Measurements from ENCODE around the gene NCKAP1.

The NCKAP1 gene

GRCh38 chr2:182949052-182949451, 89.2 kb downstream of the NCKAP1 start:
- no peak overlapping the region for H3K4ac ChIP-seq (ENCODE audit: low read depth, low read length)
- H3K9me3 ChIP-seq (ENCODE audit: insufficient read depth, low read depth, low read length), result no peaks in the 10 kb centered on the region
- H2BK12ac ChIP-seq (ENCODE audit: low read length), result no peak overlapping the region
- no peaks in the 10 kb centered on the region for H3K79me2 ChIP-seq (ENCODE audit: control insufficient read depth, insufficient read depth, low read length, poor library complexity)
- H3K9ac ChIP-seq (ENCODE audit: low read length), result no peak overlapping the region
- H4K91ac ChIP-seq (ENCODE audit: low read depth, low read length), result no peak overlapping the region
- no peak overlapping the region for H3K18ac ChIP-seq (ENCODE audit: low read length)
- no peaks in the 10 kb centered on the region for H3K79me1 ChIP-seq (ENCODE audit: low read length)
- H2BK120ac ChIP-seq (ENCODE audit: insufficient read depth, low read length, poor library complexity), result no peak overlapping the region
- no peak overlapping the region for H2AK5ac ChIP-seq (ENCODE audit: low read length)
- H4K12ac ChIP-seq (ENCODE audit: low read depth, low read length), result no peak overlapping the region
- no peak overlapping the region for H3K4me2 ChIP-seq (ENCODE audit: low read length)
- H3K27ac ChIP-seq (ENCODE audit: low read depth, low read length), result no peak overlapping the region
- H2AFZ ChIP-seq (ENCODE audit: insufficient read depth, low read length, poor library complexity), result no peak overlapping the region
- no peak overlapping the region for H2BK5ac ChIP-seq (ENCODE audit: low read depth, low read length, poor library complexity)
- H3K36me3 ChIP-seq (ENCODE audit: control insufficient read depth in 1 of 2, insufficient read depth in 2 of 2, low read length in 2 of 2), result peaks cover 10 to 17% of the 10 kb centered on the region in 2 experiments
- H3K23ac ChIP-seq (ENCODE audit: low read length), result no peak overlapping the region
- WGBS (ENCODE audit: extremely low coverage, insufficient coverage, insufficient read length), result no CpG with 5 or more reads among the region's 4 CpGs
- H3K27me3 ChIP-seq (ENCODE audit: insufficient read depth, low read length), result no peaks in the 10 kb centered on the region
- no peak overlapping the region for H3K14ac ChIP-seq (ENCODE audit: low read length)
- no peak overlapping the region for H3K4me3 ChIP-seq (ENCODE audit: low read depth, low read length)
- H3K4me1 ChIP-seq (ENCODE audit: control insufficient read depth in 1 of 2, insufficient read depth in 2 of 2, low read length in 2 of 2), result no peaks in the 10 kb centered on the region
- DNase-seq, result no peak
- H4K8ac ChIP-seq (ENCODE audit: low read depth, low read length), result no peak overlapping the region

GRCh38 chr2:182946958-182947369, 91.3 kb downstream of the NCKAP1 start:
- H3K27ac ChIP-seq (ENCODE audit: low read depth, low read length), result no peak overlapping the region
- no peak overlapping the region for H2AFZ ChIP-seq (ENCODE audit: insufficient read depth, low read length, poor library complexity)
- no peak for DNase-seq
- no peak overlapping the region for H4K12ac ChIP-seq (ENCODE audit: low read depth, low read length)
- H3K4me3 ChIP-seq (ENCODE audit: low read depth, low read length), result no peak overlapping the region
- H3K79me1 ChIP-seq (ENCODE audit: low read length), result no peaks in the 10 kb centered on the region
- peaks cover 7 to 13% of the 10 kb centered on the region in 2 experiments for H3K36me3 ChIP-seq (ENCODE audit: control insufficient read depth in 1 of 2, insufficient read depth in 2 of 2, low read length in 2 of 2)
- H3K4ac ChIP-seq (ENCODE audit: low read depth, low read length), result no peak overlapping the region
- no peak overlapping the region for H4K8ac ChIP-seq (ENCODE audit: low read depth, low read length)
- no peak overlapping the region for H2BK12ac ChIP-seq (ENCODE audit: low read length)
- H3K4me1 ChIP-seq (ENCODE audit: control insufficient read depth in 1 of 2, insufficient read depth in 2 of 2, low read length in 2 of 2), result no peaks in the 10 kb centered on the region
- H3K9me3 ChIP-seq (ENCODE audit: insufficient read depth, low read depth, low read length), result no peaks in the 10 kb centered on the region
- H3K18ac ChIP-seq (ENCODE audit: low read length), result no peak overlapping the region
- H3K14ac ChIP-seq (ENCODE audit: low read length), result no peak overlapping the region
- H3K23ac ChIP-seq (ENCODE audit: low read length), result no peak overlapping the region
- no peaks in the 10 kb centered on the region for H3K27me3 ChIP-seq (ENCODE audit: insufficient read depth, low read length)
- no peak overlapping the region for H2BK120ac ChIP-seq (ENCODE audit: insufficient read depth, low read length, poor library complexity)
- no peak overlapping the region for H3K9ac ChIP-seq (ENCODE audit: low read length)
- no peak overlapping the region for H4K91ac ChIP-seq (ENCODE audit: low read depth, low read length)
- H3K79me2 ChIP-seq (ENCODE audit: control insufficient read depth, insufficient read depth, low read length, poor library complexity), result no peaks in the 10 kb centered on the region
- H2BK5ac ChIP-seq (ENCODE audit: low read depth, low read length, poor library complexity), result no peak overlapping the region
- no CpG with 5 or more reads among the region's 1 CpG for WGBS (ENCODE audit: extremely low coverage, insufficient coverage, insufficient read length)
- H2AK5ac ChIP-seq (ENCODE audit: low read length), result no peak overlapping the region
- no peak overlapping the region for H3K4me2 ChIP-seq (ENCODE audit: low read length)

GRCh38 chr2:182943339-182943738, 94.9 kb downstream of the NCKAP1 start:
- DNase-seq, result no peak
- Histone ChIP-seq H3K4me1 (ENCODE audit: control insufficient read depth in 1 of 2, insufficient read depth in 2 of 2, low read length in 2 of 2) (no peaks in the 10 kb centered on the region), H3K27ac (ENCODE audit: low read depth, low read length) (no peak overlapping the region), H2AK5ac (ENCODE audit: low read length) (no peak overlapping the region), H4K91ac (ENCODE audit: low read depth, low read length) (no peak overlapping the region), H4K12ac (ENCODE audit: low read depth, low read length) (no peak overlapping the region), H3K4me3 (ENCODE audit: low read depth, low read length) (no peak overlapping the region), H2BK12ac (ENCODE audit: low read length) (no peak overlapping the region), H3K27me3 (ENCODE audit: insufficient read depth, low read length) (no peaks in the 10 kb centered on the region), H3K79me1 (ENCODE audit: low read length) (no peaks in the 10 kb centered on the region), H3K14ac (ENCODE audit: low read length) (no peak overlapping the region), H3K23ac (ENCODE audit: low read length) (no peak overlapping the region), H2AFZ (ENCODE audit: insufficient read depth, low read length, poor library complexity) (no peak overlapping the region), H2BK5ac (ENCODE audit: low read depth, low read length, poor library complexity) (no peak overlapping the region), H2BK120ac (ENCODE audit: insufficient read depth, low read length, poor library complexity) (no peak overlapping the region), H3K9ac (ENCODE audit: low read length) (no peak overlapping the region), H4K8ac (ENCODE audit: low read depth, low read length) (no peak overlapping the region), H3K4ac (ENCODE audit: low read depth, low read length) (no peak overlapping the region), H3K18ac (ENCODE audit: low read length) (no peak overlapping the region), H3K36me3 (ENCODE audit: control insufficient read depth in 1 of 2, insufficient read depth in 2 of 2, low read length in 2 of 2) (peaks cover 6 to 7% of the 10 kb centered on the region in 2 experiments), H3K79me2 (ENCODE audit: control insufficient read depth, insufficient read depth, low read length, poor library complexity) (no peaks in the 10 kb centered on the region), H3K4me2 (ENCODE audit: low read length) (no peak overlapping the region), H3K9me3 (ENCODE audit: insufficient read depth, low read depth, low read length) (no peaks in the 10 kb centered on the region)
- WGBS (ENCODE audit: extremely low coverage, insufficient coverage, insufficient read length), result no CpG with 5 or more reads among the region's 2 CpGs

GRCh38 chr2:182942756-182943155, 95.5 kb downstream of the NCKAP1 start:
- no peak overlapping the region for H3K27ac ChIP-seq (ENCODE audit: low read depth, low read length)
- no peak overlapping the region for H4K91ac ChIP-seq (ENCODE audit: low read depth, low read length)
- no peak overlapping the region for H2BK5ac ChIP-seq (ENCODE audit: low read depth, low read length, poor library complexity)
- no peak overlapping the region for H3K4me2 ChIP-seq (ENCODE audit: low read length)
- H3K23ac ChIP-seq (ENCODE audit: low read length), result no peak overlapping the region
- no peaks in the 10 kb centered on the region for H3K79me1 ChIP-seq (ENCODE audit: low read length)
- no peak overlapping the region for H2BK120ac ChIP-seq (ENCODE audit: insufficient read depth, low read length, poor library complexity)
- H2AK5ac ChIP-seq (ENCODE audit: low read length), result no peak overlapping the region
- no peaks in the 10 kb centered on the region for H3K27me3 ChIP-seq (ENCODE audit: insufficient read depth, low read length)
- WGBS (ENCODE audit: extremely low coverage, insufficient coverage, insufficient read length), result no CpG with 5 or more reads among the region's 2 CpGs
- no peak overlapping the region for H4K8ac ChIP-seq (ENCODE audit: low read depth, low read length)
- no peak overlapping the region for H3K14ac ChIP-seq (ENCODE audit: low read length)
- H3K4ac ChIP-seq (ENCODE audit: low read depth, low read length), result no peak overlapping the region
- no peaks in the 10 kb centered on the region for H3K9me3 ChIP-seq (ENCODE audit: insufficient read depth, low read depth, low read length)
- no peak overlapping the region for H2AFZ ChIP-seq (ENCODE audit: insufficient read depth, low read length, poor library complexity)
- no peak overlapping the region for H3K4me3 ChIP-seq (ENCODE audit: low read depth, low read length)
- DNase-seq, result no peak
- H3K79me2 ChIP-seq (ENCODE audit: control insufficient read depth, insufficient read depth, low read length, poor library complexity), result no peaks in the 10 kb centered on the region
- H3K9ac ChIP-seq (ENCODE audit: low read length), result no peak overlapping the region
- H2BK12ac ChIP-seq (ENCODE audit: low read length), result no peak overlapping the region
- H3K18ac ChIP-seq (ENCODE audit: low read length), result no peak overlapping the region
- peaks cover 6 to 7% of the 10 kb centered on the region in 2 experiments for H3K36me3 ChIP-seq (ENCODE audit: control insufficient read depth in 1 of 2, insufficient read depth in 2 of 2, low read length in 2 of 2)
- no peak overlapping the region for H4K12ac ChIP-seq (ENCODE audit: low read depth, low read length)
- H3K4me1 ChIP-seq (ENCODE audit: control insufficient read depth in 1 of 2, insufficient read depth in 2 of 2, low read length in 2 of 2), result no peaks in the 10 kb centered on the region

Data from trophoblast cell (in vitro differentiated cells and primary cell).